GM18873 (cell line): ENCODE measurements around the gene NET1.
"Not testable (repeated sequence)": the region's sequence is repeated elsewhere in the genome, so short reads cannot be mapped to it uniquely, and the experiment has no call there.

Experiments used
- ATAC-seq: cut with Tn5 transposase; IDR thresholded peaks from one replicate; pipeline ENCODE4 v1.9.1; 2021; ENCODE audit warnings: mild to moderate bottlenecking, moderate library complexity, moderate number of reproducible peaks; ENCODE audit not compliant: unreplicated experiment, low FRiP score

Gene NET1

DNA sequence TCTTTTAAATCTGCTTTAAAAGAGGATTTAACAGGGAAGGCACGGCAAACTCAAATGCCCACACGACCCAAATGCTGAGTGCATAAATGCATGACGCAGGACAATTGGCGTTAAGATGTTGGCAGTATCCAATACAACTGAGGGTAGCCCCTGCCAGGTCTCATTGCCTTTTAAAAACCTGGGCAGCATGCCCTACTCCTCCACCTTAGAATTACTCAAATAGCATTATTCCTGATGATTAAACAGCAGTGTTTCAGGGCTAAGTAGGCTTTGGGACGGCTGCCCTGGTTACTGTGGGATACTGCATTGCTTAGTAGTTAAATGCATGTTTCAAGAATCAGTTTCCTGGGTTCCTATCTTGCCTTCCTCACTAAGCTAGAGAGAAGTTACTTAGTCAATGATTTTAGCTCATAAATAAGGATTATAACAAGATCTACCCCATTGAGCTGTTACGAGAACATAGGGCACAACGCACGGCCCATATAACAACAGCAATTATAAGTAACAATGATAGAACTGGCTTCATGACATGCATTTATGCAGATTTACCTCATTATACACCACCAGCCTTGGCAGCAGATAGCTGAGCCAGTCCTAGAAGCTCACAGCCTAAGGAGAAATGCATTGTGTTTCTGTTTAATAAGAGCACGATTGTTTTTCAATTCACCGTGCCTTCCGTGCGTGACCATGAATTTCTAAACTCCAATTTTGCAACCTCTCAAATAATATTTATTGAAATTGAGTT lies 15.6 kb upstream of the NET1 start:
- ATAC-seq = no peak

DNA sequence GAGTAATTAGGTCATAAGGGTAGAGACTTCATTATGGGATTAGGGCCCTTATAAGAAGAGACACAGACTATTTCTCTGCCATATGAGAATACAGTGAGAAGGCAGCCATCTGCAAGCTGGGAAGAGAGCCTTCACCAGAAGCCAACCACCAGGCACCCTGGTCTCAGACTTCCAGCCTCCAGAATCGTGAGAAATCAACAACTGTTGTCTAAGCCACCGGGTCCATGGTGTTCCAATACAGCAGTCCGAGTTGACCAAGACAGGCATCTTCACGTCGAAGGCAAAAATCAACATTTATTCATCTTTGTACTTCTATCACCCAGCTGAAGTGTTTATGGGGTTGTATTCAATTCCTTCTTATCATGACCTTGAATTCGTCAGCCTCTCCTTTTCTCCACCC lies 13.0 kb upstream of the NET1 start:
- ATAC-seq = no peak

DNA sequence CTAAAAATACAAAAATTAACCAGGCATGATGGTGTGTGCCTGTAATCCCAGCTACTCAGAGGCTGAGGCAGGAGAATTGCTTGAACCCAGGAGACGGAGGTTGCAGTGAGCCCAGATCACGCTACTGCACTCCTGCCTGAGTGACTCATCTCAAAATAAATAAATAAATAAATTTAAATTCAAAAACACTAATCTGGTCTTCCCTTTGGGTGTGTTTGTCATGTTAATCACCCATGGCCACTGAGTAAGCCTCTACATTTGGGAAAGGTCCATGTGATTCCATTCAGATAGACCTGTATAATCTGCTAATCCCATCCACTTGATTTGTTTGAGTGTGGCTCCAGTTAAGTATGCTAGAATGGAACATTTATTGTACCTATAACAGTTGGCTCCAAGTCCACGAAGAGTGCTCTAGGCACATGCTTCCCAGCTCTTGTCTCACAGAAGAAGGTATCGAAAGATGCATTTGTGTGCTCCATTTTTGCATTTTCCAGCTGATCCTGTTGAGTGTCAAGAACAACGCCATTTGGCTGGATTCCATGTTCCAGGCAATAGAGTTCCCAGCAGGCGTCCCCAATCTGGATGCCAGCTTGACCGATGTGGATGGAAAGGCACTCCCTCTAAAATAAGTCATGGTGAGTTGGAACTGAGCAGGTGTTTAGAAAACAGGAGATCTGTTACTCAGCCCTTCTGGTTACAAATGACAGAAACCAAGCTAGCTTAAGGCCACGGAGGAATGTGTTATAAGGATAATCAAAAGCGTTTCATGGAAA lies 11.7 kb upstream of the NET1 start:
- no peak for ATAC-seq

DNA sequence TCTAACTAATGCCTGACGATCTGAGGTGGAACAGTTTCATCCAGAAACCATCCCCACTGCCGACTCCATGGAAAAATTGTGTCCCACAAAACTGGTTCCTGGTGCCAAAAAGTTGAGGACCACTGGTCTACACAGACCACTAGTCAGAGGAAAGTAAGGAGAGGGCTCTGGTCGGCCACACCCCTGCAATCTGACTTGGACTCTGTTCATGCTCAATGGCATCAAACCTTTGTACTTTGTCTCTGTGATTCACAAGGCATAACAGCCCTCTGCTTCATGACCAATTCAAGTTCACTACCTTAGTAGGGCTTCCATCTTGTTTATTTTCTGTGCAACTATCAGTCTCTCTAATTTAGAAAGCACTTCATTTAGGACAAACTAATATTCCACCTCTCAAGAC lies 9.6 kb upstream of the NET1 start:
- no peak for ATAC-seq

DNA sequence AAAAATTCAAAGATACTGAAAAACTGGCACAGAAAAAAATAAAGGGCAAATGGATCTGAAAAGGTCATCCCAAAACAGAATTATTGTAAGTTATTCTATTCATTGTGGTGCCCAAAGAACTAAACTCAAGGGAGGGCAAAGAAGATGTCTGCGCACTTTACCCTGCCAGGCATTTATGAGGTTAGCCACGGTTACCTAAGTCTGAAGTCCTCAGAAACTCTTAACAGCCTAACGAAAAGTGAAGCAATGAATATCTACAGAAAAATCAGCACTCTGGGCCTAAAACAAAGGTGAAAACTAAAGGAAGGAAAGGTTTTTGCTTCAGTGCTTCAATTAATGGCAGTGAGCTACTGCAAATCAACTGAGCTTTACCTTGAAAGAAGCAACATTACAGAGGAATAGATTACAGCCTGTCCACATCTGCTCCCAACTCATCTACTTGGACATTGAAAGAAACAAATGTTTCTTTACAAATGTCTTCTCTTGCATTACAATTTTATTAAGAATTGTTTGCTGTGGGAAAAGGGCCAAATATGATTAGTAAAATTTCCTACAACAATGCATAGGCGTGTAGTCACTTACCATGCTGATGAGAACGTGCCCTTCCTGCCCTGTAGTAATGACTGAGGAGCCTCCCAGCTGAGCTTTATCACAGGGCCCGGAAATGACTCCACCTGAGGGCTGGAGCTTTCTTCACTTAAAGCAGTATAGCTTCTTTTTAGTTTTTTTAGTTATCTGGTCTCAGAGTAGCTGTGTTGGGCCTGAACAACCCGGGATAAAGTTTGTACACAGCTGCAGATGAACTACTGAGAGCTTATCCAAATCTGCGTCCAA lies 7.9 kb upstream of the NET1 start, which contains the start of gene TUBAL3:
TSS of gene TUBAL3 (minus strand) at position 621 of the 834 bp plus-strand sequence. CDS start at position 585, 36 bp downstream.
- no peak for ATAC-seq

DNA sequence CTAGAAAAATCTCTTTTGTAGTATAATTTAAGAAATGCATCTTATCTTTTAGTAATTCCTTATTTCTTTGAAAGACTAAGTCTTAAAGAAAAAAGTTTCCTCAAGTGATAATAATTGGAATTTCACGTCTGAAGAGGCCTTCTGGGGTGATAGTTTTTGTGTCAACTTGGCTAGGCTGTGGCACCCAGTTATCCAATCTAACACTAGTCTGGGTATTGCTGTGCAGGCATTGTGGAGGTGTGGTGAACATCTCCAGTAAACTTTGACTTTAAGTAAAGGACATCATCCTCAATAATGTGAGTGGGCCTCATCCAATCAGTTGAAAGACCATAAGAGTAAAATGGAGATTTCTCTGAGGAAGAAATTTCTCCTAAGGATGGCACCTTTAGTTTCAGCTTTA lies 5.4 kb upstream of the NET1 start:
- ATAC-seq = no peak

DNA sequence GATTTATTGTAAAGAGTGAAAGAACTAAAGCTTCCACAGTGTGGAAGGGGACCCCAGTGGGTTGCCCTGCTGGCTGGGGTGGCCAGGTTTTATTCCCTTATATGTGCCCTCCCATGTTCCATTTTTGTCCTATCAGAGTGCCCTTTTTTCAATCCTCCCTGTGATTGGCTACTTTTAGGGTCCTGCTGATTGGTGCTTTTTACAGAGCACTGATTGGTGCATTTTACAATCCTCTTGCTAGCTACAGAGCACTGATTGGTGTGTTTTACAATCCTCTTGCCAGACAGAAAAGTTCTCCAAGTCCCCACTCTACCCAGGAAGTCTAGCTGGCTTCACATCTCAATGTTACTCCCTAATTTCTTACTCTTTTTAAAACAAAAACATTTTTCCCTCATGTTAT lies 1.6 kb upstream of the NET1 start:
- ATAC-seq = not testable (repeated sequence)

DNA sequence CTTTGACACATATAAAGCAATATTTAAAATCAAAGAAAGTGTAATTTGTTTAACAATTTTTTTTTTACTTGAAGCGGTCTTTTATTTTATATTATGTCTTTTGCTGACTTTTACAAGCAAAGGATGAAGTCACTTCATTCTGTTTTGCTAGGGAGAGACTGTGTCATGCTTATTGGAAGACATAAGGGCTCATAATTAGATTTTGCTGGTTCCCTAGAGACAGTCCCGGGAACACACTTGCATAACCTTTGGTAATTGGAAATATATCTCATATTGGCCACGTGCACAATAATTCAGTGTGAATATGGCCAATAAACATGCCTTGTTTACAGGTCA lies 448 bp upstream of the NET1 start:
- ATAC-seq = no peak

DNA sequence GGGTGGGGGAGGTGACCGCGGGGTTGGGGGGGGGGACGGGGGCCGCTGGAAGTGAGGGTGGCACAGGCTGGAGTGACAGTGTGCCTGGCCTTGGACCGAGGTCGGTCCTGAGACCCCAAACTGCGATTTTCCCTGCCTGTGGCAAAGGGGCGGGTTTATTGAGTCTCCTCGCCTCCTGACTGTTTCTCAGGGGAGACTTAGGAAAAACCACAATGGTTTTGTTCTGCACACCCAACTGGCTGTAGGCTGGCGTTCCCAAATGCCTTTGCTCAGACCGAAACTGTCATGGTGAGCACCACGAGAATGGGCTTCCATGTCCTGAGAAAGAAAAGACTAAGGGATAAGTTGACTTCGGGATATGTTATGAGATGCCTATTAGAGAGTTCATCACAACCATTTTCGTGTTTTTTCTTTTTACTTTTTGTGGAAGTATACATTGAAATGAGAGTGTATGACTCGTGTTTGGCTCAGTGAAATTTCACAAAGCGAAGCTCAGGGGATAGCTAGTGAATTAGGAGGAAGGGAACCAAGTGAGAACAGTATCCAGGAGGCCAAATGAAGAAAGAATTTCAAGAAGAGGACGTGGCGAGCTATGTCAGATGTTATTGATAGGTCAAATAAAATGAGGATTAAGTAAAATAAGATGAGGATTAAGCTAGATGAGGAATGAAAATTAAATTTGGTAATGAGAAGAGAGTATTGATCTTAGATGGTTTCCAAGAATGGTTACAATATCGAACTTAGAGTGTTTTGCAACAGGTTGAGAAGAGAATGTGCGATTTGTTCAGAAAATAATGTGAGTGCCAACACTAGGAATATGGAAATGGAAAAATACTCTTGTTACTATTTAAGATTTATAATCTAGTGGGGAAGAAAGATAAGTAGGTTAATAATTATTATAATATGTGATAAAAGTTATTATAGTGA lies 918 bp downstream of the NET1 start:
- no peak for ATAC-seq

DNA sequence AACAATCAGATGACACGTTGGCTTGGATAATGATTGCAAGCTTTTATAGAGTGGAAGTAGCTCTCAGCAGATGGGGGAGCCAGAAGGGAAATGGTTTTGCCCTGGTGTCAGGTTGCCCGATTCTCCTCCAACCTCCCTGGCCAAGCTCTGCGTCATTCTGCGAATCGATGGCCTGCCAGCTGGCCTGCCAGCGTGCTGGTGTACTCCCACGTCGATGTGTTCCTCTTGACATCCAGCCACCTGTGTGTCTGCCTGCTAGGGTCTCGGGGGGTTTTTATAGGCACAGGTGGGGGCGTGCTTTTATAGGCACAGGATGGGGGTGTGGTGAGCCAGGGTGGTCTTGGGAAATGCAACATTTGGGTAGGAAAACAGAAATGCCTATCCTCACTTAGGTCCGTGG lies 4.6 kb downstream of the NET1 start:
- ATAC-seq = no peak

DNA sequence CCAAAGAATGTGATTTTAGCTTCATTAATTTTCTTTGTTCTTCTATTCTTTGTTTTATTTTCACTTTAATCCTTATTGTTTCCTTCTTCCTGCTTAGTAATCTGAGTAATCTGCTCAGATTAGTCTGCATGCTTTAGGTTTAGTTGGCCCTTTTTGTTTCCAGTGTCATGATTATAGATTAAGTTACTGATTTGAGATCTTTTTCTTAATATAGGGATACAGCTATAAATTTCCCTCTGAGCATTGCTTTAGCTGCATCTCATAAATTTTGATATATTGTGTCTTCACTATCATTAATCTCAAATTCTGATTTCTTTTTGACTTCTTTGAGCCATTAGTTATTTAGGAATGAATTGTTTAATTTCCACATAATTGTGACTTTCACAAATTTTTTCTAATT lies 6.2 kb downstream of the NET1 start:
- ATAC-seq = no peak

DNA sequence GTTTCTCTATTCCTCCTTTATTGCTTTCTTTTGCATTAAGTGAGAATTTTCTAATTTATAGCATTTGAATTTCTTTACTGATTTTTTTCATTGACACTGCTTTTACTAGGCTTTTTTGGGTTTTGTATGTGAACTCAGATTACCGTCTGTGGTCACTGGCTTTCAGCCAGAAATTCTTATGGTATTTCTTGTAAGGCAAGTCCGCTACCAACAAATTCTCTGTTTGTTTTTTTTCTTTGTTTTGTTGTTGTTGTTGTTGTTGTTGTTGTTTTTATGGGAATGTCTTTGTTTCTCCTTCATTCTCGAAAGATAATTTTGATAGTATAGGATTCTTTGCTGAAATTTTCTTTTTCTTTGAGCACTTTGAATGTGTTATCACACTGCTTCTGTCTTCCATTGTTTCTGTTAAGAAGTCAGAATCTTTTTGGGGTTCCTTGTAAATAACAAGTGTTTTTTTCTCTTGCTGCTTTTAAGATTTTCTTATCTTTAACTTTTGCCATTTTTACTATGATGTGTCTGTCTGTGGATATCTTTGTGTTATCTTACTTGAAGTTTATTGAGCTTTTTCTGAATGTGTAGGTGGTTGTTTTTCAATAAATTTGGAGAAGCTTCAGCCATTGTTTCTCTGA lies 7.2 kb downstream of the NET1 start:
- ATAC-seq = no peak

DNA sequence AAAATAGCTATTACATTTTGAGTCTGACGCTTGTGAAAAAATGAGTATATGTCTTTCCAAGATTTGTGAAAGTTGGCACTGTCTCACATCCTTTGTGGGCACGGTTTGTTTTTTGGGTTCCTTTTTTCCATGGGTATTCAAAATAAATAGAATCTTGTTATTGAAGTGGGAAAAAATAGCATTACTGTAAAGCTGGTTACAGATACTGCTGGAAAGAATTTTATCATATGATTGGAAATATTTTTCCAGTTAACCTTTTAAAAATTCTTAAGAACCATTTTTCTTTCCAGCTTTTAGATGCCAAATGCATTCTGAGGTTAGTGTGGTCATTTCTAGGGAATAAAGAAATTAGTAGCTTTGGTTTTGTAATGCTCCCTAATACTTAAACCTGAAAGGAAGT lies 11.4 kb downstream of the NET1 start:
- no peak for ATAC-seq

DNA sequence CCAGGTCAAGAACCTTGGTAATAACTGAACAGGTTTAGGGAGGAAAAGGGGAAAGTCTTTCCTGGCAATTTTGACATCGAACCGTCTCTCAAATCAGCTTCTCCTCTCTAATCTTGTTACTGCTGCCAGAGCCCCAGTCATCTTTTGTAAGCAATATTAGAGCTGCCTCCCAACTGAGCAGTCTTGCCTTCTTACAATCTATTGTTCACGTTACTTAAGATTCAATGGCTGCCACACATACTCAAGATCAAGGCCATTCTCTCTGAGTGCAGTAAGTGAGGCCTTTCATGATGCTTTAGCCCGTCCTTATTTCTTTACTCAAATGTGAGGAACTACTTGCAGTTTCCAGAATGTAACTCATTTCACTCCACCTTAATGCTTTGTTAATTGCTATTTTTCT lies 12.4 kb downstream of the NET1 start:
- ATAC-seq = no peak

DNA sequence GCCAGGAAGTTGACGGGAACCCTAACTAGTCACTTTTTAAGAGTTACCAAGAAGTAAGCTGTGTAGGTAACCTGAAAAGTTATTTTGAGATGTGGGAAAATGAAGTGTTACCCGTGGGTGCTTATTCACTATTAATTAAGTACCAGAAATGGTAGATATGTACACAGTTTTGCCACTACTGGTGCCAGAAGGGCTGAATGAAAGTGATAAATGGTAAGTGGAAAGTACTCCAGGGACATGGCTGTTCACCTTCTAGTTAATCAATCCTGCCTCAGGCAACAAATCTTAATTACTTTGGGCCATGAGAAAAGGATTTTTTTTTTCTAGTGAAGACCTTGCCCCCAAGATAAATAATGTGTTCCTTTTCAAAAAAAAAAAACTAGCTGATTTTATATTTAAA lies 15.8 kb downstream of the NET1 start:
- ATAC-seq = no peak

DNA sequence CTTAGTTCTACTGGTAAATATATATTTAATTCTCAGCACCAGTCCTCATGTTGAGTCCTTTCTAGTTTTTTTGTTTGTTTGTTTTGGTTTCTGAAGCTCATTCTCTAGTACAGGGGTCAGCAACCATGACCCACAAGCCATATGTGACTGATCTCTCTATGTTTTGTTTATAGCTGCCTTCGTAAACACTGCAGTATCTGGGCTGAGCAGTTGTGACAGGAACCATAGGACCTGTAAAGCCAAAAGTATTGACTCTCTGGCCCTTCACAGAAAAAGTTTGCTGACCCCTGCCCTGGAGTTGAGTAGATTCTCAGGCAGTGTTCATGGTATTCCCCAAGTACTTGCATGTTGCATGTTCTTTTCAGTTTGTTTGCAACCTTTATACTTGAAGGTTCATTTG lies 20.8 kb downstream of the NET1 start:
- ATAC-seq = no peak

DNA sequence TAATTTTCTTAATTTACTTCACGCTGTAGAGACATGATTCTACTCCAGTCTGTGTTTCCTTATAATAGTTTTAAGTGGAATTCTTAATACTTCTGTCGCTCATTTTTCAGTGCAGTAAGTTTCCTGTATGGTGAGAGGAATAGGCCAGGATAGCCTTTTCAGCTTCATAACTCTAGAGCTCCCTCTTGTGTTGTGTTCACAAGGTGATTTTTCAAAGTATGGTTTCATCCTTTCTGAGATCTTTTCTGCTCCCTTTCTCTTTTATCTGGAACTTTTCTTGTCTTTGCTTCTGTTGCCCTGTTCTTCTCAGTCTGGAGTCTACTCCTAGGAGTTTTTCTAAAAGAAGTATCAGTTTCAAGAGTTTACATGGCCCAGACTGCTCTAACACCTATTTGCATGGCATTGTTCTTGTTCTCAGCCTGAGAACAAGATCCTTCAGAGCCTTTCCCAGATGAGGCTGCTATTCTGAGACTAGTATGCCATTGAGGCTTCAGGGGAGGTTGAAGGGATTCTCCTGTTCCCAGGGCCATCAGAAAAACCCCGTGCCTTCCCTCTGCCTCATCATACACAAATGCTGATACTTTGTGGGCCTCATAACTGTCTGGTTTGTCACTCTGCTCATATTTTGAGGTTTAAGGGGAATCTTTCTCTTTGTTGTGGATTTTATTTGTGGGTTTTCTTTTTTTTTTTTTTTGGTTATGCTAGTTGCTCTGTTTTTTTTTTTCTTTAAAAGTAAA lies 21.8 kb downstream of the NET1 start:
- no peak for ATAC-seq

DNA sequence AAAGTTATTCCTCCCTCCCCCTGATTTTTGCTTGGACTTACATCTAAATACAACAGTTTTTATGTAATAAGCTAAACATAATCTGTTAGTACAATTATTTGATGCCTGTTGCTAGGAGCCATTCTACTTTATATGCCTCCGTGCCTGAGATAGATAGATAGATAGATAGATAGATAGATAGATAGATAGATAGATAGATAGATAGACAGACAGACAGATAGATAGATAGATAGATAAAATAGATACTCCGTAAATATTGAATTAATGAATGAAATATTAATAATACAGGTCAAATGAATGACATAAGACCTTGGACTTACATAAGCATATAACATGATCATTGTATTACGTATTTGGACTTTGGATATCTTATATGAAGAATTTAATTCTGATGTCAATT lies 23.0 kb downstream of the NET1 start:
- ATAC-seq = no peak

DNA sequence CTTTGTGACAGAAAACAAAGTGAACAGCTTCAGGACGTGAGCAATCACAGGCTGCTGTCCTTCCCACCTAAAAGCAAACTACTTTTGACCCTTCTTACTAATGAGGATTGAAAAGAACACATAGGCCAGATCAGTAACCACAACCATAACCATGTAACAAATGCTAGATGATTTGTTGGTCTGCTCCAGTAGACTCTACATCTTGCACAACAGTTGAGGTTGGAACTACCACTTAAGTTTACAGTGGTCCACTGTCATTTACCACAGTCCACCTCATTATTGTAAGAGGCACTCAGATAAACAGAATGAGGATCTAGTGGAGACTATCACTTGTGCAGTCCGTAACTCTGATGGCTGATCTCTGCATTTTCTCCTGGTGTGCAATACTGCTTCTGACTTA lies 27.8 kb downstream of the NET1 start:
- ATAC-seq = no peak
